Testis (tissue), 2 donors: Measurements from ENCODE around the gene FBXW5.

Experiments used
- CTCF ChIP-seq, 3 experiments: fragments of 450-650 bp in 2 of 3; fragments of 200-600 bp in 1 of 3; sonication (generic) in 1 of 3; IDR thresholded peaks; one replicate each; pipeline ENCODE4 v1.5.1; 2016 to 2019; ENCODE audit warnings: antibody characterized with exemption in 3 of 3, mild to moderate bottlenecking in 2 of 3, moderate library complexity in 1 of 3
- POLR2A ChIP-seq: fragments of 450-650 bp; IDR thresholded peaks from one replicate; pipeline ENCODE4 v1.6.1; 2017; ENCODE audit warnings: antibody characterized with exemption, mild to moderate bottlenecking, moderate library complexity

GRCh38 chr9:136952876-136953770 is 8.6 kb upstream of the FBXW5 start:
- no peak for TF ChIP-seq CTCF (IDR thresholded peaks at IDR 0.05)
- TF ChIP-seq POLR2A = no peak
